Progenitor cell of endocrine pancreas (in vitro differentiated cells): ENCODE measurements around the gene DUS1L. TPM values are rescaled to one million over a fixed set of nuclear protein-coding genes. Genes with fewer than 3 reads are reported as not detected.

Experiments
- DNase-seq: peaks from one replicate; pipeline ENCODE4 v3.0.0; 2021; ENCODE audit warnings: low spot score; ENCODE audit not compliant: unreplicated experiment
- H3K27ac Mint-ChIP-seq: 2 replicates; pipeline ENCODE4 v1.8.0; 2021; ENCODE audit warnings: mild to moderate bottlenecking, moderate library complexity, mixed read lengths
- H3K27me3 Mint-ChIP-seq: 2 replicates; pipeline ENCODE4 v1.8.0; 2021; ENCODE audit warnings: mixed read lengths
- H3K36me3 Mint-ChIP-seq: 2 replicates; pipeline ENCODE4 v1.8.0; 2022; ENCODE audit warnings: mixed read lengths; ENCODE audit not compliant: insufficient read depth
- H3K4me1 Mint-ChIP-seq: 2 replicates; pipeline ENCODE4 v1.8.0; 2021; ENCODE audit warnings: low read depth, mixed read lengths
- H3K4me3 Mint-ChIP-seq: 2 replicates; pipeline ENCODE4 v1.8.0; 2021; ENCODE audit warnings: low read depth, mild to moderate bottlenecking, moderate library complexity, mixed read lengths
- H3K9me3 Mint-ChIP-seq: 2 replicates; pipeline ENCODE4 v1.8.0; 2021; ENCODE audit warnings: low read depth, mixed read lengths
- total RNA-seq: library from RNA; stranded (reverse); gene quantifications from 2 replicates; pipeline ENCODE4 v1.2.1, GENCODE V29; 2021
- TF ChIP-seq, protein P1 (sequence below): fragments of 200-600 bp; sonication (generic); IDR thresholded peaks from one replicate; pipeline ENCODE4 v1.5.0; 2021; ENCODE audit warnings: antibody characterized with exemption, mild to moderate bottlenecking; ENCODE audit not compliant: unreplicated experiment

The DUS1L gene
- total RNA-seq, 1 donor from 2014 or later = 93.8 TPM

DNA sequence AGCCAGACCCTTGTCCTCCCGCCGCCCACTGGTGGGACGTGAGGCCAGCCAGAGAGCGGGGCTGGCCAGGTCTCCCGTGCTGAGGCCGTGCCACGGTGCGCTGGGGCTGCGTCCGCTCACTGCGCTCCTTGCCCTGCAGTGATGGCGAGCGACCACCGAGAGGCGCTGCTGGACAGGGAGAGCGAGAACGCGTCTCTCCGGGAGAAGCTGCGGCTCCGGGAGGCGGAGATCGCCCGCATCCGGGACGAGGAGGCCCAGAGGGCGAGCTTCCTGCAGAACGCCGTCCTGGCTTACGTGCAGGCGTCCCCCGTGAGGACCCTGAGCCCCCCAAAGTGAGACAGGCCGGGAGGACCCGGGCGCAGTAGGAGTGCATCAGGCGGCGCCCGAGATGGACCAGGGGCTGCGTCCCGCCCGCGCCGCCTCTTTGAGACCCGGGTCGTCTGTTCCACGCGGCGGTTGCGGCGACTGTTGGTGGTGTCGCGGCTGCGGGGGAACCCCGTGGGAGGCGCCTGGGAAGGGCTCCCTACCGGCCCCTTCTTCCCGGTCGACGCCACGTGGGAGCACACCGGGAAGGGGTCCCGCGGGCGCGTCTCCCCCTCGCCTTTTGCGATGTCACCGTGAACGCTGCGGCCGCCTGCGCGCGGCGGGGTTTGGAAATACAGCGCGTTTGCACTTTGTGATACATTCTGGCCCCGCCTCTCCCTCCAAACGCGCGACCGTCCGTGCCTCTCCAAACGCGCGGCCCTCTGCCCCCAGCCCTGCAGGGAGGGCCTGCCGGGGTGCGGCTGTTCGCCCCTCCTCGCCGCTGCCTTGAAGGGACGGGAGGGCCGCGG, 34.9 kb downstream of the DUS1L start:
- Mint-ChIP-seq H3K36me3 (peaks cover 15% of the 10 kb centered on the region), H3K4me1 (peaks cover 1% of the 10 kb centered on the region), H3K4me3 (peak overlapping the region; percentile 73), H3K27ac (peak overlapping the region; percentile 52), H3K27me3 (peaks cover 8% of the 10 kb centered on the region), H3K9me3 (no peaks in the 10 kb centered on the region)
- peak; percentile 85 for DNase-seq
- TF ChIP-seq, protein P1, sequence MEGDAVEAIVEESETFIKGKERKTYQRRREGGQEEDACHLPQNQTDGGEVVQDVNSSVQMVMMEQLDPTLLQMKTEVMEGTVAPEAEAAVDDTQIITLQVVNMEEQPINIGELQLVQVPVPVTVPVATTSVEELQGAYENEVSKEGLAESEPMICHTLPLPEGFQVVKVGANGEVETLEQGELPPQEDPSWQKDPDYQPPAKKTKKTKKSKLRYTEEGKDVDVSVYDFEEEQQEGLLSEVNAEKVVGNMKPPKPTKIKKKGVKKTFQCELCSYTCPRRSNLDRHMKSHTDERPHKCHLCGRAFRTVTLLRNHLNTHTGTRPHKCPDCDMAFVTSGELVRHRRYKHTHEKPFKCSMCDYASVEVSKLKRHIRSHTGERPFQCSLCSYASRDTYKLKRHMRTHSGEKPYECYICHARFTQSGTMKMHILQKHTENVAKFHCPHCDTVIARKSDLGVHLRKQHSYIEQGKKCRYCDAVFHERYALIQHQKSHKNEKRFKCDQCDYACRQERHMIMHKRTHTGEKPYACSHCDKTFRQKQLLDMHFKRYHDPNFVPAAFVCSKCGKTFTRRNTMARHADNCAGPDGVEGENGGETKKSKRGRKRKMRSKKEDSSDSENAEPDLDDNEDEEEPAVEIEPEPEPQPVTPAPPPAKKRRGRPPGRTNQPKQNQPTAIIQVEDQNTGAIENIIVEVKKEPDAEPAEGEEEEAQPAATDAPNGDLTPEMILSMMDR = peak; percentile 84

DNA sequence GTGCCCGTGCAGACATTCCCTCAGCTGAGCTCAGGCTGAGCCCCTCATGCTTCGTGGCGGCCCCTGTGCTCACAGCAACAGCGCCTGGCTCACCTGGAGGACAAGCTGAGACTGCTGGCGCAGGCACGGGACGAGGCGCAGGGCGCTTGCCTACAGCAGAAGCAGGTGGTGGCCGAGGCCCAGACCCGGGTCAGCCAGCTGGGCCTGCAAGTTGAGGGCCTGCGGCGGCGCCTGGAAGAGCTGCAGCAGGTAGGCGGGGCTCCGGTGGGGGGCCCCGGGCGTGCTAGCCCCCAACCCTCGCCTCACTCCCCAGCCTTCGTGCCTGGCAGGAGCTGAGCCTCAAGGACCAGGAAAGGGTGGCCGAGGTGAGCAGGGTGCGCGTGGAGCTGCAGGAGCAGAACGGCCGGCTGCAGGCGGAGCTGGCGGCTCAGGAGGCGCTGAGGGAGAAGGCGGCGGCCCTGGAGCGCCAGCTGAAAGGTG, 35.6 kb downstream of the DUS1L start:
- peak overlapping the region; percentile 56 for H3K4me3 Mint-ChIP-seq
- peaks cover 4% of the 10 kb centered on the region for H3K27me3 Mint-ChIP-seq
- H3K4me1 Mint-ChIP-seq = no peaks in the 10 kb centered on the region
- no peaks in the 10 kb centered on the region for H3K9me3 Mint-ChIP-seq
- TF ChIP-seq, protein P1 = no peak
- no peak for DNase-seq
- peaks cover 10% of the 10 kb centered on the region for H3K36me3 Mint-ChIP-seq
- H3K27ac Mint-ChIP-seq = no peak overlapping the region

DNA sequence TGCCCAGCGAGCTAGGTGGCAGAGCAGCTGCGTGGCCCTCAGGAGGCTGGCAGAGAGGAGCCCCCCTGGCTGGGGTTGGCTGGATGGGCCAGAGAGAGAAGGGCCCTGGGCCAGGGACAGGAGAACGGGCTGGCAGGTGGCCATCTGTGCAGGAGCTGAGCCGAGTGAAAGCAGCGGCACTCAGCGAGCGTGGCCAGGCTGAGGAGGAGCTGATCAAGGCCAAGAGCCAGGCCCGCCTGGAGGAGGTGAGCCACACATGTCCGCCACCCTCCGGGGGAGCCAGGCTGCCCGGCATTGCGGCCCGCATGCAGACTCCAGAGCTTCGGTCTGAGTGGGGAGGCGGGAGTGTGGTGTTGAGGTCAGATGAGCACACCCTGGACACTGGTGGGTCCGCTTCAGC, 36.2 kb downstream of the DUS1L start:
- H3K9me3 Mint-ChIP-seq = no peaks in the 10 kb centered on the region
- DNase-seq = no peak
- H3K36me3 Mint-ChIP-seq = peaks cover 8% of the 10 kb centered on the region
- peaks cover 2% of the 10 kb centered on the region for H3K27me3 Mint-ChIP-seq
- H3K4me1 Mint-ChIP-seq = no peaks in the 10 kb centered on the region
- TF ChIP-seq, protein P1 = no peak
- H3K4me3 Mint-ChIP-seq = peak overlapping the region; percentile 56
- H3K27ac Mint-ChIP-seq = no peak overlapping the region

DNA sequence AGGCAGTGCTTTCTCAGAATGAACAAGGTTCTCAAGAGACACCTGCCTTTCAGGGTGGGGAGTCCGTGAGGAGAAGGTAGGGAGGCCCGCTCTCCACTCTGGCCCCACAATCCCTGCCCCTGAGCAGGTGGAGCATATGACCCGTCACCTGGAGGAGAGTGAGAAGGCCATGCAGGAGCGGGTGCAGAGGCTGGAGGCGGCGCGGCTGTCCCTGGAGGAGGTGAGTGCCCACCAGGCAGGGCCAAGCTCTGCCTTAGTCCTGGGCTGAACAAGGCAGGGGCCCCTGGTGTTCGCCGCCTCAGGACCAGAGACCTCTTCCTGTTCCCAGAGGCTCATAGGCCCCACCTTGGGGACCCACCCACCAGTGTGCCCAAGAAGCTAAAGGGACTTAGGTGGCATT, 36.6 kb downstream of the DUS1L start:
- no peak for DNase-seq
- Mint-ChIP-seq H3K27me3 (peaks cover 2% of the 10 kb centered on the region), H3K27ac (no peak overlapping the region), H3K4me1 (peaks cover 3% of the 10 kb centered on the region), H3K36me3 (peaks cover 8% of the 10 kb centered on the region), H3K9me3 (no peaks in the 10 kb centered on the region), H3K4me3 (no peak overlapping the region)
- TF ChIP-seq, protein P1 = no peak

DNA sequence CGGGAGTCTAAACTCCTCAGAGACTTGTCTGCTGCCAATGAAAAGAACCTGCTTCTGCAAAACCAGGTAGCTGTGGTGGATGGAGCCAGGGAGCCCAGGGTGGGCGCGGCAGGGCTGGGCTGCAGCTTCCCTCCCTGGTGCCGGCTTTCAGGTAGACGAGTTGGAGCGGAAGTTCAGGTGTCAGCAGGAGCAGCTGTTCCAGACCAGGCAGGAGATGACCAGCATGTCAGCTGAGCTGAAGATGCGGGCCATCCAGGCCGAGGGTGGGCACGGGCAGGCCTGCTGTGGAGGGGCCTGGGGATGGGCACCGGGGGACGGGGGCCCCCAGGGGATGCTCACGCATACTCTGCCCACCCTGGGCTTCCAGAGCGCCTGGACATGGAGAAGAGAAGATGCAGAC, 37.4 kb downstream of the DUS1L start:
- TF ChIP-seq, protein P1 = no peak
- H3K27me3 Mint-ChIP-seq = peaks cover 2% of the 10 kb centered on the region
- no peak overlapping the region for H3K27ac Mint-ChIP-seq
- peaks cover 8% of the 10 kb centered on the region for H3K36me3 Mint-ChIP-seq
- H3K9me3 Mint-ChIP-seq = no peaks in the 10 kb centered on the region
- no peak for DNase-seq
- H3K4me3 Mint-ChIP-seq = no peak overlapping the region
- peaks cover 6% of the 10 kb centered on the region for H3K4me1 Mint-ChIP-seq
